AG09309 (cell line): ENCODE data around the gene GARIN5A.

Source experiments
- DNase-seq: peaks from one replicate; pipeline ENCODE4 v3.0.0-alpha.2; 2010; ENCODE audit warnings: low read depth
- H3K4me3 ChIP-seq: 2 replicates; pipeline ENCODE4 v1.5.1; 2011; ENCODE audit warnings: mild to moderate bottlenecking, low read depth, low read length, moderate library complexity; ENCODE audit not compliant: control insufficient read depth
- CTCF ChIP-seq: IDR thresholded peaks from 2 replicates; pipeline ENCODE4 v1.5.1; 2011; ENCODE audit warnings: mild to moderate bottlenecking, low read depth, low read length, inconsistent platforms; ENCODE audit not compliant: insufficient read depth, control insufficient read depth; ENCODE audit errors: missing control alignments

The GARIN5A gene

GRCh38 chr19:50494186-50495019, 17.8 kb upstream of the GARIN5A start:
- DNase-seq, result no peak
- TF ChIP-seq CTCF, result no peak
- H3K4me3 ChIP-seq, result no peak overlapping the region

GRCh38 chr19:50493171-50493570, 16.5 kb upstream of the GARIN5A start:
- no peak for DNase-seq

GRCh38 chr19:50492303-50493052, 15.8 kb upstream of the GARIN5A start:
- TF ChIP-seq CTCF, result no peak
- no peak for DNase-seq
- no peak overlapping the region for H3K4me3 ChIP-seq

More at GRCh38 chr19:50493171-50493570, 16.5 kb upstream of the GARIN5A start:
- no peak for TF ChIP-seq CTCF
- no peak overlapping the region for H3K4me3 ChIP-seq

- TF ChIP-seq CTCF, result no peak
- H3K4me3 ChIP-seq, result no peak overlapping the region
- no peak for DNase-seq
These were observed 14.4 kb upstream of the GARIN5A start for GRCh38 chr19:50490991-50491472.

- H3K4me3 ChIP-seq, result no peak overlapping the region
- no peak for DNase-seq
- no peak for TF ChIP-seq CTCF
These were observed 13.8 kb upstream of the GARIN5A start for GRCh38 chr19:50490411-50490811.

- no peak for TF ChIP-seq CTCF
- DNase-seq, result no peak
- H3K4me3 ChIP-seq, result no peak overlapping the region
These were observed 12.9 kb upstream of the GARIN5A start for GRCh38 chr19:50489461-50490011.
